Endothelial cell of umbilical vein (primary cell): ENCODE results near the gene RAB36.

ENCODE experiments used
- CTCF ChIP-seq, 2 donors: IDR thresholded peaks; 1 replicate in 1 of 2; 2 replicates in 1 of 2; pipeline ENCODE4 v1.5.1; 2011; ENCODE audit warnings: low read length in 2 of 2, mild to moderate bottlenecking in 2 of 2, moderate library complexity in 2 of 2, control low read depth in 1 of 2, inconsistent platforms in 1 of 2, low read depth in 1 of 2; ENCODE audit not compliant: insufficient read depth in 1 of 2; ENCODE audit errors: extremely low read depth in 1 of 2
- EZH2 ChIP-seq: IDR thresholded peaks from 2 replicates; pipeline ENCODE4 v1.6.1; 2012; ENCODE audit warnings: borderline replicate concordance, low read depth, mild to moderate bottlenecking, moderate library complexity, low read length, inconsistent platforms; ENCODE audit not compliant: severe bottlenecking
- FOS ChIP-seq: IDR thresholded peaks from 2 replicates; pipeline ENCODE4 v1.6.1; 2011; ENCODE audit warnings: mild to moderate bottlenecking, low read length, moderate library complexity, borderline replicate concordance; ENCODE audit not compliant: insufficient read depth
- GATA2 ChIP-seq: IDR thresholded peaks from 2 replicates; pipeline ENCODE4 v1.7.0; 2011; ENCODE audit warnings: low read depth, mild to moderate bottlenecking, moderate library complexity, mixed read lengths, low read length; ENCODE audit not compliant: insufficient read length, insufficient read depth
- MAX ChIP-seq: IDR thresholded peaks from 2 replicates; pipeline ENCODE4 v1.6.1; 2011; ENCODE audit not compliant: insufficient read depth, insufficient read length
- MYC ChIP-seq: IDR thresholded peaks from one replicate; pipeline ENCODE4 v1.6.1; 2011; ENCODE audit warnings: mild to moderate bottlenecking, low read depth, low read length
- POLR2A ChIP-seq: IDR thresholded peaks from 2 replicates; pipeline ENCODE4 v1.6.1; 2012; ENCODE audit warnings: low read depth, mild to moderate bottlenecking, control low read depth, low read length
- POLR2AphosphoS5 ChIP-seq: IDR thresholded peaks from 2 replicates; pipeline ENCODE4 v1.6.1; 2012; ENCODE audit warnings: low read depth, mild to moderate bottlenecking, control low read depth, low read length, moderate library complexity; ENCODE audit not compliant: insufficient read depth

GRCh38 chr22:23152238-23153114, 7.2 kb downstream of the RAB36 start:
- TF ChIP-seq CTCF (IDR thresholded peaks at IDR 0.05; ENCODE audit: extremely low read depth in 1 of 2, insufficient read depth in 1 of 2, low read depth in 1 of 2, low read length in 2 of 2): no peak
- TF ChIP-seq POLR2AphosphoS5: no peak
- TF ChIP-seq EZH2: no peak
- no peak for TF ChIP-seq POLR2A
- no peak for TF ChIP-seq GATA2
- TF ChIP-seq MAX: no peak
- TF ChIP-seq MYC: no peak
- no peak for TF ChIP-seq FOS
